Thyroid gland (tissue), 4 donors: ENCODE measurements around the gene DCTN3. TPM values are rescaled to one million over a fixed set of nuclear protein-coding genes. Genes with fewer than 3 reads are reported as not detected.

Experiments used
- DNase-seq, 2 donors: peaks; one replicate each; pipeline ENCODE4 v3.0.0-alpha.2; 2019
- H3K27ac ChIP-seq, 3 donors: fragments of 200-600 bp; sonication (generic); 1 replicate in 2 of 3; 2 replicates in 1 of 3; pipeline ENCODE4 v1.5.1; 2016 to 2019; ENCODE audit warnings: mild to moderate bottlenecking in 1 of 3, moderate library complexity in 1 of 3
- H3K27me3 ChIP-seq: fragments of 200-600 bp; sonication (generic); one replicate; pipeline ENCODE4 v1.5.1; 2019
- H3K36me3 ChIP-seq, 2 donors: fragments of 200-600 bp; sonication (generic); one replicate each; pipeline ENCODE4 v1.5.1; 2016 to 2019
- H3K4me1 ChIP-seq, 2 donors: fragments of 200-600 bp; sonication (generic); one replicate each; pipeline ENCODE4 v1.5.1; 2017 to 2019
- H3K4me3 ChIP-seq, 3 donors: fragments of 200-600 bp; sonication (generic); replicated peaks in 1 of 3; 1 replicate in 2 of 3; 2 replicates in 1 of 3; pipeline ENCODE4 v1.5.1; 2016; ENCODE audit warnings: mild to moderate bottlenecking in 1 of 3
- H3K9me3 ChIP-seq: fragments of 200-600 bp; sonication (generic); one replicate; pipeline ENCODE4 v1.5.1; 2017
- POLR2A ChIP-seq, 2 donors: fragments of 450-650 bp; IDR thresholded peaks; one replicate each; pipeline ENCODE4 v1.6.1; 2017; ENCODE audit warnings: antibody characterized with exemption in 2 of 2, mild to moderate bottlenecking in 2 of 2, moderate library complexity in 1 of 2
- WGBS, 2 donors: methylation state at CpG; one replicate each; pipeline ENCODE4 v1.1.5; 2017; 5-methylcytosine and 5-hydroxymethylcytosine counted together
- intact Hi-C: fragments of 100-400 bp; cut with DNase I; formaldehyde crosslinking; loops from one replicate; pipeline ENCODE4 v1.15.1; 2023
- total RNA-seq, 4 donors: library from RNA; depleted of rRNA; stranded (reverse); fragments of >200 nt; gene quantifications; one replicate each; pipeline ENCODE4 v1.2.3, GENCODE V29; 2016
- TF ChIP-seq, protein P1 (sequence below), 6 experiments: fragments of 200-600 bp in 3 of 6; fragments of 450-650 bp in 3 of 6; sonication (generic) in 3 of 6; IDR thresholded peaks; one replicate each; pipeline ENCODE4 v1.5.1; 2016 to 2019; ENCODE audit warnings: antibody characterized with exemption in 6 of 6, mild to moderate bottlenecking in 2 of 6, inconsistent platforms in 1 of 6, moderate library complexity in 1 of 6

The DCTN3 gene
- total RNA-seq = 100 to 1,000 TPM in 2 of 4 donors, 10 to 100 TPM in 2; 54.6 to 140 (median 89.2) TPM

DNA sequence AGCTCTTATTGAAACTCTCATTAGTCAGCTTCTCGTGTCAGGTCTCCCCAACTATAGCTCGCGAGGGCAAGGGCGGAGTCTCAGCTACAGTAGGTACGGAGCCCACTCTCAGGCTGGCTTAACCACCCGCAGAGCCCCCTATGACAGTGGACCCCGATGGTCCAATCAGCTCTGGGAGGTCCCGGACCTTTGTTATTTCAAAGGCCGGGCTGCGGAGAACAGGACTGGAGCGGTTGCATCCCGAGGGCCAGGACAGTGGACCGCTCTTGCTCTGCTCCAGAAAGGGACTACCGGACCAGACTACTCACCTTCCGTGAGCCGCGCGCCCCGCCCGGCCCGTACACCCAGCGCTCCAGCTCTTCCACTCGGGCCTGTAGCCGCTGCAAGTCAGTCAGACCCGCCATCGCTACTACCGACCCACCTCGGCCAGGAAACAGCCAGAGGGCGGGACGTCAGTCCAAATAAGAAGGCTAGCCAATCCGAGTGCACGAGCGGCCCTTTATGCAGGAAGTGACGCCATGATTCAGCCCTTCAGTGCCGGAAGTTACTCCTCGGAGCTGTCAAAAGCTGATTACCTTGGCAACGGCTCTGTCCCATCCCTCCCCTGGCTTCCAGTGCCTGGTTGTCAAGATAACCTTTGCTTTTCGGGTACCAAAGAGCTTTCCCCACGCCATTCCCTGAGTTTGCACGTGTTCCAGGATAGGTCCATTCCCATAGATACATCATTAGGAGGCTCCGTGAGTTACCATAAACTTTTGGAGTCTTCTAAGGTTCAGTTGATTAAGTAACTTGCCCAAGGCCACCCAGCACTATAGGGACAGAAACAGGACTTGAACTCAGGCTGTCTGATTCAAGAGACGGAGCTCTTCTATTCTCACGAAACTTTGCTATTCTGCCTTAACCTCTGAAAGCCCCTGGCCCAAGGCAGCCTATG, at the start of gene DCTN3:
DCTN3 (minus strand) TSS at position 435 of the 934 bp plus-strand sequence; CDS start at position 404, 31 bp downstream.
- no peaks in the 10 kb centered on the region for H3K9me3 ChIP-seq
- 10 to 11% methylated on average over 16 to 22 of the region's 43 CpGs for WGBS, 2 donors
- H3K4me3 ChIP-seq = peak within 1 kb of the TSS; percentile 73 to 98 (median 78)
- peak; percentile 96 to 97 for DNase-seq
- peaks cover 19% of the 10 kb centered on the region for H3K27me3 ChIP-seq
- TF ChIP-seq, protein P1, sequence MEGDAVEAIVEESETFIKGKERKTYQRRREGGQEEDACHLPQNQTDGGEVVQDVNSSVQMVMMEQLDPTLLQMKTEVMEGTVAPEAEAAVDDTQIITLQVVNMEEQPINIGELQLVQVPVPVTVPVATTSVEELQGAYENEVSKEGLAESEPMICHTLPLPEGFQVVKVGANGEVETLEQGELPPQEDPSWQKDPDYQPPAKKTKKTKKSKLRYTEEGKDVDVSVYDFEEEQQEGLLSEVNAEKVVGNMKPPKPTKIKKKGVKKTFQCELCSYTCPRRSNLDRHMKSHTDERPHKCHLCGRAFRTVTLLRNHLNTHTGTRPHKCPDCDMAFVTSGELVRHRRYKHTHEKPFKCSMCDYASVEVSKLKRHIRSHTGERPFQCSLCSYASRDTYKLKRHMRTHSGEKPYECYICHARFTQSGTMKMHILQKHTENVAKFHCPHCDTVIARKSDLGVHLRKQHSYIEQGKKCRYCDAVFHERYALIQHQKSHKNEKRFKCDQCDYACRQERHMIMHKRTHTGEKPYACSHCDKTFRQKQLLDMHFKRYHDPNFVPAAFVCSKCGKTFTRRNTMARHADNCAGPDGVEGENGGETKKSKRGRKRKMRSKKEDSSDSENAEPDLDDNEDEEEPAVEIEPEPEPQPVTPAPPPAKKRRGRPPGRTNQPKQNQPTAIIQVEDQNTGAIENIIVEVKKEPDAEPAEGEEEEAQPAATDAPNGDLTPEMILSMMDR (IDR thresholded peaks at IDR 0.05) = no peak
- peak in 1 of 2 donors; percentile 62 for TF ChIP-seq POLR2A (IDR thresholded peaks at IDR 0.05)
- H3K27ac ChIP-seq = peak within 1 kb of the TSS in 1 of 3 donors; percentile 43
- H3K36me3 ChIP-seq = peaks cover 19 to 24% of the 10 kb centered on the region in 2 donors
- peaks cover 15 to 18% of the 10 kb centered on the region in 2 donors for H3K4me1 ChIP-seq
- intact Hi-C loops = no loop called here

GRCh38 chr9:34665381-34666250, 45.3 kb upstream of the DCTN3 start:
- WGBS, 2 donors = 2 to 4% methylated on average over 31 to 46 of the region's 55 CpGs
- Histone ChIP-seq H3K9me3 (no peaks in the 10 kb centered on the region), H3K36me3 (no peaks in the 10 kb centered on the region), H3K4me1 (peaks cover 4 to 19% of the 10 kb centered on the region in 2 donors), H3K27ac (peak overlapping the region; percentile 94 to 99 (median 98)), H3K4me3 (peak overlapping the region; percentile 29 to 73 (median 66)), H3K27me3 (no peaks in the 10 kb centered on the region)
- intact Hi-C loops = no loop called here
- peak; percentile 82 to 86 for TF ChIP-seq POLR2A (IDR thresholded peaks at IDR 0.05)
- TF ChIP-seq, protein P1 (IDR thresholded peaks at IDR 0.05) = peak in 1 of 6 experiments; percentile 30
- DNase-seq = peak; percentile 96

DNA sequence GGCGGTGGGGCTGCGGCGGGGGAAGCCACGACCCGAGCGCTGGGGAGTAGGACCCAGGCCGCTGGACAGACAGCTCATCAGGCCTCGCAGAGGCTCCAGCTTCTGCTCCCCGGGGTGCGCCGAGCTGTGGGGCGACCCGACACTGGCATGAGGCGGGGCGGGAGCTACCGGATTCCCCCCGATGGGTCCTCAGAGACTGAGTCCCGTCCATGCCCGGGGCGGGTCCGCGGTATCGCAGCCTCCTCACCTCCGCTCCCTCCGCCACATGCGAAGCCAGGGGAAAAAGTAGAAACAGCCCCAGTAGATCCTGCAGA, 44.7 kb upstream of the DCTN3 start:
- no peak for TF ChIP-seq POLR2A (IDR thresholded peaks at IDR 0.05)
- TF ChIP-seq, protein P1 (IDR thresholded peaks at IDR 0.05) = no peak
- H3K4me3 ChIP-seq = peak overlapping the region in 2 of 3 donors; percentile 49 to 73
- no peak for DNase-seq
- H3K9me3 ChIP-seq = no peaks in the 10 kb centered on the region
- peak overlapping the region; percentile 93 to 99 (median 98) for H3K27ac ChIP-seq
- 0 to 4% methylated on average over 4 to 9 of the region's 26 CpGs for WGBS, 2 donors
- H3K36me3 ChIP-seq = no peaks in the 10 kb centered on the region
- H3K4me1 ChIP-seq = peaks cover 4 to 19% of the 10 kb centered on the region in 2 donors
- intact Hi-C loops = no loop called here
- H3K27me3 ChIP-seq = no peaks in the 10 kb centered on the region

DNA sequence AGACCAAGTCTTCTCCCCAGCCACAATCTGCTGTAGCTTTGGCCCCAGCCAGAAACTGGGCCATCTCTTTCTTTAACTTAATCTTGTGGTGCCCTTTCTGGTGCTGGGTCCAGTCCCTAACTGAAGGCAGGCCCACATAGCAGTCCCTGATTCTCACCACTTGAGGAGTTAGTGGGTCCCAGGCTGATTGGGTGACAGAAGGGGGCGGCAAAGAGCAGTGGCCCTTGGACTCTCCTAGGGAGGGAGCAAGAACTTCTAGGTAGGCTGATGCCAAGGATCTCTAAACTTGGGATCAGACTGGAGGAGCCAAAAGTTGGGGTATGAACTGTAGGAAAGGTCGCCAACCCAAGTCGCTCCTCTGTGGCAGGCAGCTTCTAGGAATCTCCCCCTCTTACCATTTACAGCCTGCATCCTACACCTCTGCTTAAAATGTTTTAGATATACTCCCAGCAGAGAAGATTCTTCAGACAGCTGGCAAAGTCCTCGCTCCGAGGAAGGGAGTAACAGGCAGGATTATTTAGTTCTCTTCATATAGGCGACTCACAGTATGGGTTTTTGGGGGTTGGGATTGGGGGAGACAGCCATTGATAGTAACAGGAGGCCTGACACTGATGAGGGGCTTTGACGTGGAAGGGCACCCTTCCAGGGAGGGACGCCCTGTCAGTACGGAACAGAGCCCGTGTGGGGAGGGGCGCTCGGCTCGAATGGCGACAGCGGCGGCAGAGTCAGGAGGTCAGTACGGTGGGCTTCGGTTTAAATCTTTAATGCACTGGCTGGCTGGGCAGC, 44.2 kb upstream of the DCTN3 start:
- DNase-seq = peak; percentile 76 to 84
- WGBS, 2 donors = 21% methylated on average over 15 to 18 of the region's 18 CpGs
- Histone ChIP-seq H3K27ac (peak overlapping the region; percentile 93 to 99 (median 98)), H3K36me3 (no peaks in the 10 kb centered on the region), H3K4me1 (peaks cover 4 to 19% of the 10 kb centered on the region in 2 donors), H3K9me3 (no peaks in the 10 kb centered on the region), H3K4me3 (peak overlapping the region in 2 of 3 donors; percentile 49 to 73), H3K27me3 (no peaks in the 10 kb centered on the region)
- TF ChIP-seq POLR2A (IDR thresholded peaks at IDR 0.05) = no peak
- TF ChIP-seq, protein P1 (IDR thresholded peaks at IDR 0.05) = peak; percentile 37 to 71 (median 55)
- intact Hi-C loops = no loop called here
